Measurements from ENCODE around the gene MOCOS.

DNA sequence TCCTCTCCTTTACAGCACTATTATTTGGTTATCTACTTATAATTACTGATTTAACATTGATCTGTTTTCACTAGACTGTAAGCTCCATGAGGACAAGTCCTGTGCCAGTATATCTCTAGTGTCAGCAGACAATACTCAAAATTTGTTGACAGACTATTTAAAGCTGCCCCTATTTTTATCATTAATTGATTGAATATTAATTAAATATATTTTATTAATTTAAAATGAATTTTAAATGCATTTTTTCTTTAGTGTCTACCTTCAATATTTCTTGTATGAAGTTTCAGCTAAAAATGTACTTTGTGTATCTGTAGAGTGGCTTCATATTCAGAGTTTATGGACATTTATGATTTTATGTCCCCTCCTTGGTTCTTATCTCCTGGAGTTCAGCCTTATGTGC is 83.9 kb downstream of the MOCOS start:
- TF ChIP-seq CREM (CRISPR knock-in tag; IDR thresholded peaks at IDR 0.05) (no peak), TCF7 (CRISPR knock-in tag; IDR thresholded peaks at IDR 0.05; ENCODE audit: low read depth) (no peak)
